Spleen (tissue), 11 donors: Measurements from ENCODE around the gene GNB1L. TPM values are rescaled to one million over a fixed set of nuclear protein-coding genes. Genes with fewer than 3 reads are reported as not detected.

Source experiments
- DNase-seq: peaks from one replicate; pipeline ENCODE4 v3.0.0-alpha.2; 2020
- H3K27ac ChIP-seq, 8 donors: fragments of 200-600 bp; sonication (generic) in 7 of 8; 1 replicate in 4 of 8; 2 replicates in 4 of 8; pipeline versions ENCODE4 v1.5.0 to v1.8.0; 2016 to 2021; ENCODE audit warnings: inconsistent platforms in 4 of 8, mild to moderate bottlenecking in 4 of 8, moderate library complexity in 1 of 8
- H3K27me3 ChIP-seq, 7 donors: fragments of 200-600 bp; sonication (generic) in 6 of 7; replicated peaks in 1 of 7; 1 replicate in 4 of 7; 2 replicates in 3 of 7; pipeline versions ENCODE4 v1.5.0 to v1.8.0; 2016 to 2021; ENCODE audit warnings: inconsistent platforms in 3 of 7, mild to moderate bottlenecking in 1 of 7
- H3K36me3 ChIP-seq, 6 donors: fragments of 200-600 bp; sonication (generic) in 5 of 6; 1 replicate in 4 of 6; 2 replicates in 2 of 6; pipeline versions ENCODE4 v1.5.0 to v1.8.0; 2016 to 2021; ENCODE audit warnings: inconsistent platforms in 2 of 6
- H3K4me1 ChIP-seq, 6 donors: fragments of 200-600 bp; sonication (generic) in 5 of 6; 1 replicate in 3 of 6; 2 replicates in 3 of 6; pipeline versions ENCODE4 v1.5.0 to v1.8.0; 2016 to 2021; ENCODE audit warnings: inconsistent platforms in 3 of 6
- H3K4me3 ChIP-seq, 8 donors: fragments of 200-600 bp; sonication (generic) in 7 of 8; 1 replicate in 4 of 8; 2 replicates in 4 of 8; pipeline versions ENCODE4 v1.5.0 to v1.8.0; 2016 to 2021; ENCODE audit warnings: inconsistent platforms in 4 of 8, mild to moderate bottlenecking in 4 of 8, moderate library complexity in 2 of 8
- H3K9me3 ChIP-seq, 8 donors: fragments of 200-600 bp; sonication (generic) in 7 of 8; 1 replicate in 4 of 8; 2 replicates in 4 of 8; pipeline versions ENCODE4 v1.5.0 to v1.8.0; 2016 to 2021; ENCODE audit warnings: inconsistent platforms in 4 of 8
- CTCF ChIP-seq, 11 experiments: fragments of 200-600 bp in 7 of 11; fragments of 450-650 bp in 4 of 11; sonication (generic) in 4 of 11; IDR thresholded peaks in 8 of 11; conservative IDR thresholded peaks in 3 of 11; 1 replicate in 7 of 11; 2 replicates in 4 of 11; pipeline versions ENCODE4 v1.4.0 to v1.8.0; 2016 to 2021; ENCODE audit warnings: antibody characterized with exemption in 11 of 11, inconsistent platforms in 4 of 11, mild to moderate bottlenecking in 1 of 11
- POLR2A ChIP-seq, 3 donors: fragments of 450-650 bp; IDR thresholded peaks; one replicate each; pipeline ENCODE4 v1.5.1; 2017; ENCODE audit warnings: antibody characterized with exemption in 3 of 3, mild to moderate bottlenecking in 1 of 3
- POLR2AphosphoS5 ChIP-seq, 3 donors: sonication (generic); formaldehyde crosslinking; IDR thresholded peaks; one replicate each; pipeline ENCODE4 v1.5.1; 2017; ENCODE audit warnings: antibody characterized with exemption in 3 of 3
- WGBS, 5 donors: extraction: QIAGEN DNeasy Blood & Tissue Kit in 3 of 5; methylation state at CpG; one replicate each; pipeline versions ENCODE4 v1.1.5 to v1.1.7; 2013 to 2018; 5-methylcytosine and 5-hydroxymethylcytosine counted together
- intact Hi-C: fragments of 100-400 bp; cut with DNase I; formaldehyde crosslinking; loops from one replicate; pipeline ENCODE4 v1.15.0; 2023; ENCODE audit warnings: low total_unique reads
- polyA plus RNA-seq, 3 donors: library from polyadenylated mRNA; stranded (reverse); fragments of 200-250 nt; gene quantifications; one replicate each; pipeline ENCODE4 v1.2.1, GENCODE V29; 2013
- total RNA-seq, 7 donors: library from RNA; depleted of rRNA in 3 of 7; stranded (reverse); fragments of >200 nt in 3 of 7; fragmentation: NEBNext Ultra II Directional in 4 of 7; extraction: Animal tissue kit (Norgen Biotek cat#: 25700) in 4 of 7; gene quantifications; one replicate each; pipeline versions ENCODE4 v1.1.0 to v1.2.1, GENCODE V29; 2016 to 2021
- donor health status: healthy with polysubstance abuse.
- donor health status: DM: no; HTN: no; CAD: no; lungs with moderate emphysema.
- donor health status: DM: no; HTN: no; CAD: no.
- donor health status: Bipolar disorder and iron deficiency.
- donor health status: healthy.
- donor health status: DM: no; HTN: no; CAD: no.
- donor health status: DM: yes; HTN: yes; CAD: no.

Gene GNB1L
- total and polyA plus RNA-seq, 10 donors, result 5.7 to 10.4 (median 7.9) TPM

DNA sequence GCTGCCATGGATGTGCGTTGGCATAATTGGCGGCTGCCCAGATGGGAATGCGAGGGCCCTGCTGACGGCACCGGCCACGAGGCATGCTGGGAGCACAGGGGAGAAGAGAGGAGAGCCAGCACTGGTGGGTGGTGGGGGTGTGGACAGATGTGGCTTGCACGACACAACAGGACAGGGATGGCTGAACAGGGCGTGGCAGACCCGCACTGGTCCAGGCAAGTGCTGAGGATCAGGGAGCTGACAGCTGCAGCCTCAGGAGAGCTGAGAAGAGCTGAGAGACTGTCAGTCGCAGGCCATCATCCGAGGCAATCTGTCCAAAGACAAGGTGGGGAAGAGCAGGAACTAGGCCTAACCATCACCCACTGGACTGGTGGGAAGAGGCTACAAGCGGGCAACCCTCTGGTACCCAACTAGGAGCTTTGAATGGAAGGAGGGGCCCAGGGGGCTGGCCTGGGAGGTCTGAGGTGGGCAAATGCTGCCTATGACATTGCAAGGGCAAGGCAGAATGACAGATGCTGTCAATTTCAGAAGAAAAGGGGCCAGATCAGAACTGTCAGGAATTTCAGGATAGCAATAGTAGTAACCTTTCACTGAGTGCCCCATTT lies 2.4 kb downstream of the GNB1L start:
- intact Hi-C loops, result no loop called here
- TF ChIP-seq POLR2AphosphoS5 (IDR thresholded peaks at IDR 0.05) (no peak), POLR2A (IDR thresholded peaks at IDR 0.05) (no peak), CTCF (IDR thresholded peaks at IDR 0.05 in 8 of 11, conservative IDR thresholded peaks at IDR 0.05 in 3 of 11) (no peak)
- Histone ChIP-seq H3K27ac (no peak overlapping the region), H3K4me3 (no peak overlapping the region), H3K27me3 (no peaks in the 10 kb centered on the region), H3K36me3 (peaks cover 0 to 39% (median 22%) of the 10 kb centered on the region in 6 donors), H3K9me3 (no peaks in the 10 kb centered on the region), H3K4me1 (peaks cover 18 to 86% (median 57%) of the 10 kb centered on the region in 6 donors)
- no peak for DNase-seq
- WGBS, 5 donors, result 89 to 99% (median 94%) methylated on average over 12 of the region's 12 CpGs

DNA sequence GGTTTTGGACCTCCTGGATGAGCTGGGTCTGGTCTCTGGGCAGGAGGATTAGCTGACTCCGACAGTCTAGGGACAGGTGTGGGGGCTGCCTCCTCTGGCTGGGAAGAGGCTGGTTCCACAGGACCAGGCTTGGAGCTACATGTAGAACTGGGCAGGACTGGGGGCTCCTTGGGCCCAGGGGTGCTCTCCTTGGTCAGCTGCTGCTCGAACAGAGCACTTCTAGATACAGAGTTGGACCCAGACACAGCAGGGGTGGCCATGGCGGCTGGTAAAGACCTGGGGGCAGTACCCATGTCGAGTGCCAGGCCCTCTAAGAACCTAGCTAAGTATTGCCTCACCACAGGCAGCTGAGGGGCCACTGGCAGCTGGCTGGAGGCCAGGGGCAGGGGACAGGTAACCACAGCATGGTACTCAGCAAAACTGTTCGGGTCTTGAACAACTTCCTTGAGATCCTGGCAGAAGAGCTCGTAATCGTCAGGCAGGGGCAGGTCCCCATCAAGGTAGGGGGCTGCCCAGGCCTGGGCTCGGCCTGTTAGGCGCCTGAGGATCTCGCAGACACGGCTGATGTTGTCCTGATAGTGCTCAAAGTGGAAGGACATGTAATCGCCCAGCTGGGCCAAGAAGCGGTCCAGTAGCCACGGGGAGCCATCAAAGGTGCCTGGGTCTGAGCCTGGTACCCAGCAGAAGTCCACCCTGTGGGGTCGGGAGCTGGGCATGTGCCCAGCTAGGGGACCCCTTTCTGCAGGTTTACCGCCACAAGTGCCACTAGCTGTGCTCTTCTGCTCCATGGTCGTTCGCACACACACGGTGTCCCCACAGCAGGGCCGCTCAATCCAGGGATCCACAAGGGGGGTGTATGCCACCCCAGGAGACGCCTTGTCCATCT lies 3.1 kb downstream of the GNB1L start:
- no peak for DNase-seq
- TF ChIP-seq POLR2A (IDR thresholded peaks at IDR 0.05) (no peak), POLR2AphosphoS5 (IDR thresholded peaks at IDR 0.05) (no peak), CTCF (IDR thresholded peaks at IDR 0.05 in 8 of 11, conservative IDR thresholded peaks at IDR 0.05 in 3 of 11) (no peak)
- WGBS, 5 donors, result 77 to 95% (median 90%) methylated on average over 8 to 21 of the region's 21 CpGs
- peaks cover 18 to 82% (median 54%) of the 10 kb centered on the region in 6 donors for H3K4me1 ChIP-seq
- intact Hi-C loops, result no loop called here
- no peak overlapping the region for H3K4me3 ChIP-seq
- H3K36me3 ChIP-seq, result peaks cover 0 to 47% (median 22%) of the 10 kb centered on the region in 6 donors
- H3K27ac ChIP-seq, result no peak overlapping the region
- no peaks in the 10 kb centered on the region for H3K27me3 ChIP-seq
- no peaks in the 10 kb centered on the region for H3K9me3 ChIP-seq

DNA sequence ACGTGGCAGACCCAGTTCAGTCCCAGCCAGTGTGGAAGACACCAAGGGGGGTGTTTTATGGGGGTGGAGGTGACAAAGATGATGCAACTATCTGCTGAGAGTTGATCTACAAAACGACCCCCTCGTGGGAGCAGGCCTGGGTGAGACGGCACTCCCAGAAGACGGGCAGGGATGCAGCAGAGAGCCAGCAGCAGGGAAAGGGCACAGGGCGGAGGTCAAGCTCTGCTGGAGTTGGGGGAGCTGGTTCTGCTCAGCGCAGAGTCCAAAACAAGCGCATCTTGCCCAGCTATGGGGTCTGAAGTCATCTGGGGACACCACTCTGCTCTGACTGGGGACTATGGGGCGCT lies 3.9 kb downstream of the GNB1L start:
- intact Hi-C loops, result no loop called here
- H3K27me3 ChIP-seq, result no peaks in the 10 kb centered on the region
- no peak overlapping the region for H3K27ac ChIP-seq
- peaks cover 0 to 47% (median 22%) of the 10 kb centered on the region in 6 donors for H3K36me3 ChIP-seq
- peaks cover 19 to 82% (median 51%) of the 10 kb centered on the region in 6 donors for H3K4me1 ChIP-seq
- 79 to 87% (median 84%) methylated on average over 8 to 9 of the region's 9 CpGs for WGBS, 5 donors
- no peak for TF ChIP-seq POLR2A (IDR thresholded peaks at IDR 0.05)
- TF ChIP-seq POLR2AphosphoS5 (IDR thresholded peaks at IDR 0.05), result no peak
- TF ChIP-seq CTCF (IDR thresholded peaks at IDR 0.05 in 8 of 11, conservative IDR thresholded peaks at IDR 0.05 in 3 of 11), result no peak
- no peak overlapping the region for H3K4me3 ChIP-seq
- H3K9me3 ChIP-seq, result no peaks in the 10 kb centered on the region
- DNase-seq, result no peak
